ENCODE results near the gene HBQ1.
"Not testable (repeated sequence)": the region's sequence is repeated elsewhere in the genome, so short reads cannot be mapped to it uniquely, and the experiment has no call there.

Gene HBQ1

DNA sequence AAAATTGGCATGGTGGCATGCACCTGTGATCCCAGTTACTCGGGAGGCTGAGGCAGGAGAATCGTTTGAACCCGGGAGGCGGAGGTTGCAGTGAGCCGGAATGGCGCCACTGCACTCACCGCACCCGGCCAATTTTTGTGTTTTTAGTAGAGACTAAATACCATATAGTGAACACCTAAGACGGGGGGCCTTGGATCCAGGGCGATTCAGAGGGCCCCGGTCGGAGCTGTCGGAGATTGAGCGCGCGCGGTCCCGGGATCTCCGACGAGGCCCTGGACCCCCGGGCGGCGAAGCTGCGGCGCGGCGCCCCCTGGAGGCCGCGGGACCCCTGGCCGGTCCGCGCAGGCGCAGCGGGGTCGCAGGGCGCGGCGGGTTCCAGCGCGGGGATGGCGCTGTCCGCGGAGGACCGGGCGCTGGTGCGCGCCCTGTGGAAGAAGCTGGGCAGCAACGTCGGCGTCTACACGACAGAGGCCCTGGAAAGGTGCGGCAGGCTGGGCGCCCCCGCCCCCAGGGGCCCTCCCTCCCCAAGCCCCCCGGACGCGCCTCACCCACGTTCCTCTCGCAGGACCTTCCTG lies at the start of gene HBQ1:
HBQ1 (plus strand) TSS at position 359 of the 575 bp plus-strand sequence; CDS start at position 387, 28 bp downstream.
- peak; percentile 23 to 31 for DNase-seq (ENCODE audit: low read depth in 2 of 2)

- DNase-seq (ENCODE audit: low read depth in 2 of 2) = no peak
These were observed 49.6 kb upstream of the HBQ1 start for GRCh38 chr16:130533-131173.

DNA sequence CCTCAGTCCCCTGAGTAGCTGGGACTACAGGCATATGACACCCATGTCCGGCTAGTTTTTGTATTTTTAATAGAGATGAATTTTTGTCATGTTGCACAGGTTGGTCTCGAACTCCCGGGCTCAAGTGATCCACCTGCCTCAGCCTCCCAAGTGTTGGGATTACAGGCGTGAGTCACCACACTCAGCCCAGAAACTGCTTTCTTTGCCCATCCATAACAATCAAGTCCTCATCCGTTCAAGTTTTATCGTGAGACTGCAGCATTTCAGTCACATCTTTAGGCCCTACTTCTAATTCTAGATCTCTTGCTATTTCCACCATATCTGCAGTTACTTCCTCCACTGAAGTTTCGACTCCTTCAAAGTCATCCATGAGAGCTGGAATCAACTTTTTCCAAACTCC lies 48.1 kb upstream of the HBQ1 start:
- no peak for DNase-seq (ENCODE audit: low read depth in 2 of 2)

- no peak for DNase-seq (ENCODE audit: low read depth in 2 of 2)
These were observed 46.5 kb upstream of the HBQ1 start for GRCh38 chr16:133716-134115.

GRCh38 chr16:138049-138417 lies 42.2 kb upstream of the HBQ1 start:
- peak in 1 of 2 donors; percentile 21 for DNase-seq (ENCODE audit: low read depth in 2 of 2)

DNA sequence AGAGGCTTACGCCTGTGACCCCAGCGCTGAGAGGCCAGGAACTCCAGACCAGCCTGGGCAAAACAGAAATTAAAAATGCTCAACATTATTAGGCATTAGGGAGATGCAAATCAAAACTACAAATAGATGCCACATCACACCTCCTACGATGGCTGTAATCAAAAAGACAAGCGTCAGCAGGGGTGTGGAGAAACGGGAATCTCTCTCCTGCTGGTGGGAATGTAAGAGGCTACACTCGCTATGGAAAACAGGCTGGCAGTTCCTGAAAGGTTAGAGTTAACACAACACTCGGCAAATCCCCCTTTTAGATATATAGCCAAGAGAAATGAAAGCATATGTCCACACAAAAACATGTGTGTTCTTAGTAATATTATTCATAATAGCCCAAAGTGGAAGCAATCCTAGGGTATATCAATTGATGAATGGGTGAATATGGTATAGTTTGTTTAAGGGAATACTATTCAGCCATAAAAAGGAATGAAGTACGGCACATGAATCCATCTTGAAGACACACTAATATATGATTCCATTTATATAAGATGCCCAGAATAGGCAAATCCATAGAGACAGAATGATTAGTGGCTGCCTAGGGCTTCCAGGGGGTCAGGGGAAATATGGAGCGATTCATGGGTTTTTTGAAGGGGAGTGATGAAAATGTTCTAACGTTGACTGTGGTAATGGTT lies 39.9 kb upstream of the HBQ1 start:
- no peak for DNase-seq (ENCODE audit: low read depth in 2 of 2)

- DNase-seq (ENCODE audit: low read depth in 2 of 2) = no peak
These were observed 37.8 kb upstream of the HBQ1 start for GRCh38 chr16:142405-142967.

DNA sequence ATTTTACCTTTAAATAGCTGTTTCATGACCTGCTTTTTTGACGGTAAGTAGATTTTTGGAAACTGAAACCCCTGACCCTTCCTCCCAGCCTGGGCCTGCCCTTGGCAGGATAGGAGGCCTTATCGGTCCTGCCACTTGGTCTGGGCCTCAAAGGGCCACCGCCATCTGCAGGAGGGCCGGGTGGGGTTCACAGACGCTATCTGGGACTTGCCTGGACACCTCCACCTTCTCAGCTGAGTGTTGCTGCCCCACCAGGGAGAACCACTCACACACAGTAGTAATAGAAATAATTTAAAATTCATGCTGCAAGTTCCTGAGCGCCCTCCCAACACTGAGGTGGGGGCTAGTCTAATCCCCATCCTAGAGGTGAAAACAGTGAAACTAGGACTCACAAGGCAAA lies 37.2 kb upstream of the HBQ1 start:
- DNase-seq (ENCODE audit: low read depth in 2 of 2) = no peak

DNA sequence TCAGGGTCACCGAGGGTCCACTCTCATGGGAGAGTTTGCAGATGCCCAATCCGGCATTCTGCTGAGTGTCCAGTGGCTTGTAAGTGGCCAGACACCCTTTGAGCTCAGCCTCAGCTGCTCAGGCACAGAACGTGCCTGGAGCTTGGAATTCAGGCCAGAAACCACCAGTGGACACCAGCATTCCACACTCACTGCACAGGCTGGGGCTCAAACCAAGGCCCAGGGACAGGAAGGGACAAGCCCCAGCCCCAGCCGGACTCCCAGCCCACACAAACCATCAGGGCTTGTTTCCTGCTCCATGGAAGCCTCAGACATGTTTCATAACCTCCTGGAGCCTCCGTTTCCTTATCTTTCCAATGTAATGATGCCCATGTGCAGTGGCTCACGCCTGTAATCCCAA lies 36.8 kb upstream of the HBQ1 start:
- no peak for DNase-seq (ENCODE audit: low read depth in 2 of 2)

DNA sequence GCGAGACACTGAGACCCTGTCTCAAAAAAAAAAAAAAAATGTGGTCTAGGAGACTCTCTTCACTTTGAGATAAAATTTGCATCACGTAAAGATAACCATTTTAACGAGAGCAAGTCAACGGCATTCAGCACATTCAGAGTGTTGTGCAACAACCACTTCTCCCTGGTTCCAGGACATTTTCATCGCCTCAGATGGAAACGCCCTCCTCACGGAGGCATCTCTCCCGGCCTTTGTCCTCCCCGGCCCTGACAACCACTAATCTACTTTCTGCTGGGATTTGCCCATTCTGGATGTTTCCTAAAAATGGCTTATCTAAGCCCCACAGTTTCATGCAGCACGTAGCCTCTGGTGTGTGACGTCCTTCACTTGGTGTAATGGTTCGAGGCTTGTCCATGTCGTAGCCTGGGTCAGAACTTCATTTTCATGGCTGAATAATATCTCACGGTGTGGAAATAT lies 35.4 kb upstream of the HBQ1 start:
- no peak for DNase-seq (ENCODE audit: low read depth in 2 of 2)

- DNase-seq (ENCODE audit: low read depth in 2 of 2) = no peak
These were observed 33.6 kb upstream of the HBQ1 start for GRCh38 chr16:146646-147045.

GRCh38 chr16:149024-149660 lies 31.1 kb upstream of the HBQ1 start:
- DNase-seq (ENCODE audit: low read depth in 2 of 2) = no peak

GRCh38 chr16:152141-153128 lies 27.8 kb upstream of the HBQ1 start, which contains the start of gene HBZ:
TSS of gene HBZ (plus strand) at chr16:152644. CDS start at chr16:152910, 266 bp downstream.
- DNase-seq (ENCODE audit: low read depth in 2 of 2) = no peak

- not testable (repeated sequence) for DNase-seq (ENCODE audit: low read depth in 2 of 2)
These were observed 27.1 kb upstream of the HBQ1 start for GRCh38 chr16:153129-153521.

DNA sequence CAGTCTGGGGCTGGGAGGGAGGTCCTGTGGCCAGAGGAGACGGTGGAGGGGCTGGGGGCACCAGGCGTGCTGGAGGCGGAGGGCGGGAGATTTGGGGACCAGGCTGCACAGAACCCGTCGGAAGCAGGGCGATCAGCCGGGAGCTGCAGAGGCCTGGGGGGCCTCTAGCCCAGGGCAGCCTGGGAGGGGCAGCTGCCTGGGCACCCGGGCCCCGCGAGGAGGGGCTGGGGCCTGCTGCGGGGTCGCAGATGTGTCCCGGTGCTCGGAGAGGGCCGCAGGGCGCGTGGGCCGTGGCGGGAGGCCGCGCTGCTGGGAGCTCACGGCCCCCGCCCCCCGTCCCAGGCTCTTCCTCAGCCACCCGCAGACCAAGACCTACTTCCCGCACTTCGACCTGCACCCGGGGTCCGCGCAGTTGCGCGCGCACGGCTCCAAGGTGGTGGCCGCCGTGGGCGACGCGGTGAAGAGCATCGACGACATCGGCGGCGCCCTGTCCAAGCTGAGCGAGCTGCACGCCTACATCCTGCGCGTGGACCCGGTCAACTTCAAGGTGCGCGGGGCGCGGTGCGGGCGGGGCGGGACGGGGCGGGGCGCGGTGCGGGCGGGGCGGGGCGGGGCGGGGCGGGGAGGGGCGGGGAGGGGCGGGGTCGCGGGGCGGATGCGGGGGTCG lies 26.6 kb upstream of the HBQ1 start:
- not testable (repeated sequence) for DNase-seq (ENCODE audit: low read depth in 2 of 2)

- no peak for DNase-seq (ENCODE audit: low read depth in 2 of 2)
These were observed 25.8 kb upstream of the HBQ1 start for GRCh38 chr16:154217-155030.

DNA sequence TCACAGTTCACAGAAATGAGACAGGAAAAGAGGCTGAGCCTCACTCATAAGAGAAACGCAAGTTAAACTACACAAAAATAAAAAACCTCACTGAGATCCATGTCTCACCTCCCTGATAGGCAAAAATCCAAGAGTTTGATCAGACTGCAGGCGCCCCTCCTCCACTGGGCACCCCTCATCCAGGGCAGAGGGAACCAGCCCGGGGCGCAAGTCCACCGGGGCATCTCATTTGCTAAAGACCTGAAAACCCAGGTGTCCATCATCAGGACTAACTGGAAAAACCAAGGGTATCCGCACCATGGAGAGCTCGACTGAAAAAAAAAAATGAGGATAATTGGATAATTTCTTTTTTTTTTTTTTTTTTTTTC lies 25.2 kb upstream of the HBQ1 start:
- no peak for DNase-seq (ENCODE audit: low read depth in 2 of 2)

DNA sequence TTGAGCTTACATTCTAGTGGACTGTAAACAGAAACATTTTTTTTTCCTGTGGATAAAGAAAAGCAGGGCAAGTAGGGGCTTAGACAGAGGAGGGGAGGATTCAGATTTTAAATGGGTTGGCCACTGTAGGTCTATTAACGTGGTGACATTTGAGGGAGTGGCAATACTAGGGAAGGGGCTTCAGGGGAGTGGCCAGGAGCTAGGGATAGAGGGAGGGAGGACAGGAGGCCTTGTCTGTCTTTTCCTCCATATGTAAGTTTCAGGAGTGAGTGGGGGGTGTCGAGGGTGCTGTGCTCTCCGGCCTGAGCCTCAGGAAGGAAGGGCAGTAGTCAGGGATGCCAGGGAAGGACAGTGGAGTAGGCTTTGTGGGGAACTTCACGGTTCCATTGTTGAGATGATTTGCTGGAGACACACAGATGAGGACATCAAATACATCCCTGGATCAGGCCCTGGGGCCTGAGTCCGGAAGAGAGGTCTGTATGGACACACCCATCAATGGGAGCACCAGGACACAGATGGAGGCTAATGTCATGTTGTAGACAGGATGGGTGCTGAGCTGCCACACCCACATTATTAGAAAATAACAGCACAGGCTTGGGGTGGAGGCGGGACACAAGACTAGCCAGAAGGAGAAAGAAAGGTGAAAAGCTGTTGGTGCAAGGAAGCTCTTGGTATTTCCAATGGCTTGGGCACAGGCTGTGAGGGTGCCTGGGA lies 21.0 kb upstream of the HBQ1 start:
- DNase-seq (ENCODE audit: low read depth in 2 of 2) = no peak

DNA sequence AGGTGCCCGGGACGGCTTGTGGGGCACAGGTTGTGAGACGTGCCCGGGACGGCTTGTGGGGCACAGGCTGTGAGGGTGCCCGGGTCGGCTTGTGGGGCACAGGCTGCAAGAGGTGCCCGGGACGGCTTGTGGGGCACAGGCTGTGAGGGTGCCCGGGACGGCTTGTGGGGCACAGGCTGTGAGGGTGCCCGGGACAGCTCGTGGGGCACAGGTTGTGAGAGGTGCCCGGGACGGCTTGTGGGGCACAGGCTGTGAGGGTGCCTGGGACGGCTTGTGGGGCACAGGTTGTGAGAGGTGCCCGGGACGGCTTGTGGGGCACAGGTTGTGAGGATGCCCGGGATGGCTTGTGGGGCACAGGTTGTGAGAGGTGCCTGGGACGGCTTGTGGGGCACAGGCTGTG lies 20.0 kb upstream of the HBQ1 start:
- not testable (repeated sequence) for DNase-seq (ENCODE audit: low read depth in 2 of 2)
